Astrocyte of the cerebellum (primary cell): ENCODE data around the gene SSC5D.
"Not testable (repeated sequence)": the region's sequence is repeated elsewhere in the genome, so short reads cannot be mapped to it uniquely, and the experiment has no call there.

Source experiments
- DNase-seq: peaks from one replicate; pipeline ENCODE4 v3.0.0-alpha.2; 2011; ENCODE audit warnings: low read depth
- H3K4me3 ChIP-seq: 2 replicates; pipeline ENCODE4 v1.5.1; 2011; ENCODE audit warnings: mild to moderate bottlenecking, low read depth, low read length, moderate library complexity
- in situ Hi-C: cut with HindIII; loops from 2 replicates; pipeline ENCODE4 v1.10.0; 2017; ENCODE audit warnings: low sequenced_read_pairs
- TF ChIP-seq, protein P1 (sequence below): IDR thresholded peaks from 2 replicates; pipeline ENCODE4 v1.5.1; 2012; ENCODE audit warnings: low read length, low read depth, moderate library complexity, mild to moderate bottlenecking; ENCODE audit errors: missing control alignments

Gene SSC5D

DNA sequence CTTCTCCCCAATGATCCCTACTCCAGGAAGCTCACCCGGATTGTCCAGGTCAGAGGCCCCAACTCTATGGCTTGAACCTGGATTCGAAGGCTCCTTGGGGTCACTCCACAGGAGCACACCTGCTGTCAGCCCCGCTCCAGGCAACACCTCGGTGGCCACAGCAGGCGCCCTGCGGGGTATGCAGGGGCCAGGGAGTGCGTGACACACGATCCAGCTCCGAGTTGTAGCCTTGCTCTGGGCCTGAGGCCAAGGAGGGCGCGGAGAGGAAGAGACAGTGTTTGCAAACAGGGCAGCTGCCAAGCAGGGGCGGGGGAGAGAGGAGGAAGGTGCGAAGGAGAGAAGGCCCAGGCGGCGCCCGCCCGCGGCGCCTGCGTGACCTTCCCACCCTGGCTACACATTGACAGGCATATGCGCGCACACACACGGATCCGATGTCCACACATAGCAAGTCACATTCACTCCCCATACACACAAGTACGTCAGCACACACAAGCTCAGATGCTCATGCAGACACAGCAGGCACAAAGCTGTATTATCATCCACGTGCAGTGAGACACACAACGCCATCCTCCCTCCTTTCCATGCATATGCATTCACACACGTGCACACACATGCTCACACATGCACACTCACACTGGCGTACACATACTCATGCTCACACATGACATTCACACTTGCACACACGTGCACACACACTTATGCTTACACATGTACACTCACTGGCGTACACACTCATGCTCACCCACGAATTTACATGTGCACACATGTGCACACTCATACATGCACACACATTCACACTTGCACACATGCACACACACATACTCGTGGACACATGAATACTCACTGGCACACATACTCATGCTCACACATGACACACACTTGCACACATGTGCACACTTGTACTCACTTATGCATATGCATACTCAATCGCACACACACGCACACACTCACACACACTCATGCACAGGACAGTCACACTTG lies 38.3 kb downstream of the SSC5D start:
- no peak for DNase-seq
- in situ Hi-C loops, result no loop called here
- TF ChIP-seq, protein P1, sequence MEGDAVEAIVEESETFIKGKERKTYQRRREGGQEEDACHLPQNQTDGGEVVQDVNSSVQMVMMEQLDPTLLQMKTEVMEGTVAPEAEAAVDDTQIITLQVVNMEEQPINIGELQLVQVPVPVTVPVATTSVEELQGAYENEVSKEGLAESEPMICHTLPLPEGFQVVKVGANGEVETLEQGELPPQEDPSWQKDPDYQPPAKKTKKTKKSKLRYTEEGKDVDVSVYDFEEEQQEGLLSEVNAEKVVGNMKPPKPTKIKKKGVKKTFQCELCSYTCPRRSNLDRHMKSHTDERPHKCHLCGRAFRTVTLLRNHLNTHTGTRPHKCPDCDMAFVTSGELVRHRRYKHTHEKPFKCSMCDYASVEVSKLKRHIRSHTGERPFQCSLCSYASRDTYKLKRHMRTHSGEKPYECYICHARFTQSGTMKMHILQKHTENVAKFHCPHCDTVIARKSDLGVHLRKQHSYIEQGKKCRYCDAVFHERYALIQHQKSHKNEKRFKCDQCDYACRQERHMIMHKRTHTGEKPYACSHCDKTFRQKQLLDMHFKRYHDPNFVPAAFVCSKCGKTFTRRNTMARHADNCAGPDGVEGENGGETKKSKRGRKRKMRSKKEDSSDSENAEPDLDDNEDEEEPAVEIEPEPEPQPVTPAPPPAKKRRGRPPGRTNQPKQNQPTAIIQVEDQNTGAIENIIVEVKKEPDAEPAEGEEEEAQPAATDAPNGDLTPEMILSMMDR, result no peak
- H3K4me3 ChIP-seq, result no peak overlapping the region

DNA sequence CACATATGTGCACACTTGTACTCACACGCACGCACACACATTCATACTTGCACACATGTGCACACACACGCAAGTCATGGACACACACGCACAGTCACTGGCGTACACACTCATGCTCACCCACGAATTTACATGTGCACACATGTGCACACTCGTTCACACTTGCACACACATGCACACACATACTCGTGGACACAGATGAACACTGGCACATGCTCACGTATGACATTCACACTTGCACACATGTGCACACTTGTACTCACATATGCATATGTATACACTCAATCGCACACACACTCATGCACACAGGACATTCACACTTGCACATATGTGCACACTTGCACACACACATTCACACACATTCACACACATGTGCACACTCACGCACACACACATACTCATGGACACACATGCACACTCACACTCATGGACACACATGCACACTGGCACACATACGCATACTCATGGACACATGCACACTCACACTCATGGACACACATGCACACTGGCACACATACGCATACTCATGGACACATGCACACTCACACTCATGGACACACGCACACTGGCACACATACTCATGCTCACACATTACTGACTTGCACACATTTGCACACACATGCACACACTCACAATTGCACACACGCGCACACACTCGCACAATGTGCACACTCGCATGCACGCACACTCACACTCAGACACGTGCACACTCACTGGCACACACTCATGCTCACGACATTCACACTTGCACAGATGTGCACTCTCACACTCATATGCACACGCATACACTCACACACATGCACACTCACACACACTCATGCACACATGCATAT lies 39.2 kb downstream of the SSC5D start:
- TF ChIP-seq, protein P1, result no peak
- no peak overlapping the region for H3K4me3 ChIP-seq
- no peak for DNase-seq
- in situ Hi-C loops, result no loop called here

GRCh38 chr19:55528030-55528803 lies 40.0 kb downstream of the SSC5D start:
- DNase-seq, result no peak
- H3K4me3 ChIP-seq, result no peak overlapping the region
- TF ChIP-seq, protein P1, result no peak
- in situ Hi-C loops, result no loop called here

DNA sequence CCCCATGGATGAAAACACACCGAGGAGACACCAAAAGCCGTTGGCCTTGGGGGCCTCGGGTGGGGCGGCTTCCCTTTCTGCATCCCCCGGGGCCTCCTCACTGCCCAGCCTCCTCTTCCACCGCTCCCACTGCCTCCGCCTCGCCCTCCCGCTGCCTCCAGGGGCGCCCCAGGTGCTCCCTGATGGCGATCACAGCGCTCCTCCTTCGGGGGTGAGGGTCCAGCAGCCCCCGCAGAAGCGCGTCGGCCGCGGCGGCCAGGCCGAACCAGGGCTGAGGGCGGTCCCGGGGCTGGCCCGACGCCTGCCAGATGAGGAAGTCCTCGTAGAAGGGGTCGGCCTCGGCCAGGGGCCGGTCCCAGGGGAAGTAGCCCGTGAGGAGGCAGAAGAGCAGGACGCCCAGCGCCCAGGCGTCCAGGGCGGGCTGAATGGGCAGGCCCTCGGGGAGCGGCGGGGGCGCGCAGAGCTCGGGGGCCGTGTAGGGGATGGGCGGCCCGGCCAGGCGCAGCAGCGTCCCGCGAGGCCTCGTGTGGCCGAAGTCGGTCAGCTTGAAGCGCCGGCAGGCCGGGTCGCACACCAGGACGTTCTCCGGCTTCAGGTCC lies 41.5 kb downstream of the SSC5D start:
- TF ChIP-seq, protein P1, result no peak
- no peak for DNase-seq
- in situ Hi-C loops, result no loop called here
- no peak overlapping the region for H3K4me3 ChIP-seq

- no peak for DNase-seq
- TF ChIP-seq, protein P1, result no peak
- in situ Hi-C loops, result no loop called here
- H3K4me3 ChIP-seq, result no peak overlapping the region
These were observed 42.8 kb downstream of the SSC5D start for GRCh38 chr19:55530996-55531395.

DNA sequence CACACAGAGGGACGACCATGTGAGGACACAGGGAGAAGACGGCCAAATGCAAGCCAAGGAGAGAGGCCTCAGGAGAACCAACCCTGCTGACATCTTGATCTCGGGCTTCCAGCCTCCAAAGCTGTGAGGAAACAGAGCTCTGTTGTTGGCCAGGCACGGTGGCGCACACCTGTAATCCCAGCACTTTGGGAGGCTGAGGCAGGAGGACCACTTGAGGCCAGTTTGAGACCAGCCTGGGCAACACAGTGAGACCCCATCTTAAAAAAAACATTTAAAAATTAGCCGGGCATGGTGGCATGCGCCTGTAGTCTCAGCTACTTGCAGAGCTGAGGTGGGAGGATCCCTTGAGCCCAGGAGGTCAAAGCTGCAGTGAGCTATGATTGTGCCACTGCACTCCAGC lies 46.0 kb downstream of the SSC5D start:
- in situ Hi-C loops, H3K4me3 ChIP-seq, DNase-seq: not testable (repeated sequence)
